HG03521 (cell line): Measurements from ENCODE around the gene CEACAM16.
"Not testable (repeated sequence)": the region's sequence is repeated elsewhere in the genome, so short reads cannot be mapped to it uniquely, and the experiment has no call there.

Experiments
- ATAC-seq: cut with Tn5 transposase; IDR thresholded peaks from one replicate; pipeline ENCODE4 v1.9.1; 2021; ENCODE audit warnings: mild to moderate bottlenecking, moderate library complexity; ENCODE audit not compliant: unreplicated experiment

CEACAM16 gene

GRCh38 chr19:44675521-44675920, 23.4 kb upstream of the CEACAM16 start:
- ATAC-seq, result no peak

GRCh38 chr19:44677019-44677811, 21.7 kb upstream of the CEACAM16 start:
- no peak for ATAC-seq

- no peak for ATAC-seq
Observed at GRCh38 chr19:44680536-44680935, 18.4 kb upstream of the CEACAM16 start.

GRCh38 chr19:44681992-44682790, 16.8 kb upstream of the CEACAM16 start:
- no peak for ATAC-seq

- no peak for ATAC-seq
Observed at GRCh38 chr19:44682807-44683206, 16.1 kb upstream of the CEACAM16 start.

- no peak for ATAC-seq
Observed at GRCh38 chr19:44683434-44684210, 15.3 kb upstream of the CEACAM16 start.

GRCh38 chr19:44684396-44684795, 14.6 kb upstream of the CEACAM16 start:
- not testable (repeated sequence) for ATAC-seq

GRCh38 chr19:44684892-44685863, 13.8 kb upstream of the CEACAM16 start:
- no peak for ATAC-seq

- no peak for ATAC-seq
Observed at GRCh38 chr19:44685877-44686276, 13.1 kb upstream of the CEACAM16 start.

GRCh38 chr19:44686896-44687295, 12.1 kb upstream of the CEACAM16 start:
- no peak for ATAC-seq

- no peak for ATAC-seq
Observed at GRCh38 chr19:44687888-44688287, 11.1 kb upstream of the CEACAM16 start.

GRCh38 chr19:44689290-44690130, 9.4 kb upstream of the CEACAM16 start:
- no peak for ATAC-seq

- ATAC-seq, result no peak
Observed at GRCh38 chr19:44690131-44690440, 8.9 kb upstream of the CEACAM16 start.

- no peak for ATAC-seq
Observed at GRCh38 chr19:44692379-44692721, 6.6 kb upstream of the CEACAM16 start.

- no peak for ATAC-seq
Observed at GRCh38 chr19:44694184-44694579, 4.8 kb upstream of the CEACAM16 start.

- ATAC-seq, result no peak
Observed at GRCh38 chr19:44696939-44697669, 1.8 kb upstream of the CEACAM16 start.

- no peak for ATAC-seq
Observed at GRCh38 chr19:44697670-44698034, 1.3 kb upstream of the CEACAM16 start.

GRCh38 chr19:44700547-44700946, 1.6 kb downstream of the CEACAM16 start:
- ATAC-seq, result no peak

- ATAC-seq, result no peak
Observed at GRCh38 chr19:44701228-44701627, 2.3 kb downstream of the CEACAM16 start.
